Activated T-helper 1 cell treated with anti-CD3 and anti-CD28 coated beads, Interleukin-2, amount 50 U/mL, for 16 hours (primary cell): ENCODE measurements around the gene SEMA3C.

Experiments used
- DNase-seq, 2 donors: peaks; one replicate each; pipeline ENCODE4 v3.0.0-alpha.2; 2020; ENCODE audit warnings: low read depth in 1 of 2, low spot score in 1 of 2

Gene SEMA3C

DNA sequence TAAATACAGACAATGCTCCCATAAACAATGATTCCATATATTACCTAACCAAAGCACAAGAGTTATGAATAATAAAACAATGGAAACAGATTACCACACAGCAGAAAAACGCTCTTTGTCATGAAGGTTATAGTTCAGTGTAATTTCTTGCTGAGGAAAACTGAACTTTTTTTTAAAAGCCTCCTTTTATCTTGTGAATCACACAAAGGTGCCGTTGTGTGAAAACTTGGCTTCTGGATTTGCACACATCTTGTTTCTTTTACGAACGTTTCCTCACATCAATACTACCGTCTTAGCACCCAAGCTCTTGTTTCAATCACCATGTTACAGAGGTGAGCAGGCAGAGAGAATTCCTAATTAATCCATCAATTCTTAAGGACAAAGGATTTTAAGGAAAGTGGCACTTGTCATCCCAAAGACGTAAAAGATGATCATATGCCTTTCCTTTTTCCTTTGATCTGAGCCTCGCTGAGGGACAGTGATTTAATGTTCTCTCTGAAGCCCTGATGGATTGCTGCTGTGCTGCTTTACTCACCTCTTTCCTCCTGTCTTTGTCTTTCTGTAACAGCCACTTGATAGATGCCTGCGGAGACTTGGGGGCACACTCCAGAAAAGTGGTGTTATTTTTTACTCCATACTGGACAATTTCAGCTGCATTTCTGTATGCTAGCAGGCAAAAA, 170.3 kb downstream of the SEMA3C start:
- DNase-seq = no peak

DNA sequence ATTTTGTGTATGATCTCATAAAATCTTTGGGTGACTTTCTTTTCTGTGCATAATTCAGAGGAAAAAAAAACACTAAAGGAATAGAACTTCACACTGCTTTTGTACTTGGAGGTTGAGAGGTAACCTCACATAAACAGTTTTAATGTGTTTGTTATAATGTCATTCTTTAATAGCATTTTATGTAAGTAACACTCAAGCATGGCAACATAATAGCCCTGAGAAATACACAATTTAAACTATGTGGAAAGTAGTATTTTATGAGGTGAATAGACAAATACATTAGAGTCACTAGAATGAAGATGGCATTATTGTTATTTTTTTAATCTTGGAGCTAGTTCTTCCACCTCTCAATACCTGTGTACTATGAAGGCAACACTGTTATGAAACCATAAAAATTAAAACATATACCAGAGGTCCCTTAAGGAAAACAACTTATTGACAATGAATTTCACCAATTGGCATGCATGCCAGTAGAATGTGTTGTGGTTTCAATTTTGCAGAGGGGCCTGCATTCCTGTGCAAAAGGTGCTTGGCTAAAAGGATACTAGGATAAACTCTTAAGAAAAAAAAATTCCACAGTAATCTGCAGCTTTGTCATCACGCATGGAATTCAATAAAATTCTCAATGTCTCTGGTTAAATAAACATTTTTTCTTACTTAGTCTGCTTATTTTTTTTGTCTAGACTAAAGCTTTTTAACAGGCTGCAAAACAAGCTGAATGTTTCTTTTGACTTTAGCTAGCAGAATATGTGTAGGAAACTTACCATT, 177.9 kb downstream of the SEMA3C start:
- DNase-seq = no peak

DNA sequence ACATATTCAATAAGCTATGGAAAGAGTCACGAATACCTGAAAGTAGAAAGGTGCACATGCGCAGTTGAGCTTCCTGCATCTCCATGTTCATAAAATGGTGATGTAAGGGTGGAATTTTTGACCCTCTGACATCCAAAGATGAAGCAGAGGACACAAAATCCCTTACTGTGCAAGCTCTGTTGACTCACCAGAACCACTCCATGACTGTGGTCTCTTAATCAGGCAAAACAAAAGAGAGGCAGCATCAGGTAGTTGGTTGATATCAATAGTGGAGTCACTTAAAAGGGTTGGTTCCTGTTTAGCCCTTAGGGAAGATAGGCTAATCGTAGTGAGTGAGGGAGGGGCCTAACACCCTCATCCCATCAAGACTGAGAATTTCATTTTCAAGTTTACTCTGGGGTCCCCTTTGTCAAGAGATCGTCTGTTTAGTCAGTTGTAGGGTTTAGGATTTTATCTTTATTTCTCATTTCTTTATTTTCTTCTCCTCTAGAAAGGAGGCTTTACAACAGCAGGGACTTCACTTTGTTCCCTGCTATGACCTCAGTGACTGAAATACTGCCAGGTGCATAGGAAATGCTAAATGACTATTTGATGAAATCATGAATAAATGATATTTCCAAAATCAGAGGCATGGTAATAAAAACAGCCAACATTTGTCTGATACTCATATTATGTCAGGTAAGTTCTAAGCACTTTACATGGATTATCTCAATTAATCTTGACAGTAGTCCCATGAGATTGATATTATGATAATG, 182.3 kb downstream of the SEMA3C start:
- no peak for DNase-seq

DNA sequence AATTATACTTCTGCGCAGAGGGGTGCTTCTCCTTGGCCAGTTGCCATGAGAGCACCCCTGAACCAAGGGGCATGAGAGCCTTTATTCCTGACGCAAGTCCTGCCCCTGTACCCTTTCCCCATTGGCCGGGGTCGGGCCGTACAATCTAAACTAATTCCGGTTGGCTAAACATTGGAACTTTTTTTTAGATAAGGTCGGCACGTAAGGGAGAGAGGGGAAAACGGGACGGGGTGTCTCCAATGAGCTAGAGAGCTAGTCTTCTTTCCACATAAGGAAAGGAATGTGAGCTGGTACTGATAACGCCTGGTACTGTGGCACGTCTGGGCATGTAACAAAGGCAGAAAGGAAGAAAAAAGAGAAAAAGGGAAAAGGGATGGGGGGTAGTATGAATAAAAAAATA, 183.5 kb downstream of the SEMA3C start:
- no peak for DNase-seq

DNA sequence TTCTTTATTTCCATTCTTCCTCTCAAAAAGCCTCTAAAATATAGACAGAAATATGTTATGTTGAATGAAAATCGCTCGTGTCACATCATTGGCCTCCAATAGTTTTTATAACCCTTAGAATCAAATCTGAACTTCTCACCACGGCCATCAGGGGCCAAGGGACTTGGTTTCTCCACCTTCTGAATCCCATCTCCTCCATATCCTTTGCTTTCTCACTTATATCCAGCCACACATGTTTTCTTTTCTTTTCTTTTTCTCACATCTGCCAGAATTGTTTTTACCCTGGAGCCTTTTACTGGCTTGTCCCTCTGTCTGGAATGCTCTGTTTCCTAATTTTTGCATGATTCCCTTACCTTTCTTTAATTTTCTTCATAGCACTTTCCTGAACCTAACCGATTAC, 184.8 kb downstream of the SEMA3C start:
- no peak for DNase-seq

DNA sequence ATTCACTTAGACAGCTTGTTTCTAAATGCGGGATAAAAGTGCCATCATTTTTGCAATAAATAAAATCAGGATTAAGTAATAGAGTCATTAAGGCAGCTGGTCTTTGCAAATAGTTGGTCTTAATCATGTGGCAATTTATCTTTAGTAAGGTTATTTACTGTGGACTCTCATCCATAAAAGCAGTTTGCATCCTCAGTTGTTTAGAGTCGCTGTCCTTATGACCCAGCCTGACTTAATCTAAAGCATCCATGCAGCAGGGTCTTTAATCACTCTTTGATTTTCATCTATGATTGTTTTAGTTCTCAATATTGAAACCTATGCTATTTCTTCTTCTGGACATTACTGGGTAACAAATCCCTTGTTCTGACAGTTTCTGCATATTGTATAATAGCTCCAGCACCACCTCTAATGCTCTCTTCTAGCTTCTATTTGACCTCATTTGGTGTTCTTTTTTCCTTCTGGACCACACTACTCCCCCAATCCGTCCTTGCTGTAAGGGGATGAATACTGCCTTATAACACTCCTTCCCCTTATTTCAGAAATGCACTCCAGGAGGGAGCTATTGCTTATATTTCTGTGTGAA, 185.4 kb downstream of the SEMA3C start:
- no peak for DNase-seq

DNA sequence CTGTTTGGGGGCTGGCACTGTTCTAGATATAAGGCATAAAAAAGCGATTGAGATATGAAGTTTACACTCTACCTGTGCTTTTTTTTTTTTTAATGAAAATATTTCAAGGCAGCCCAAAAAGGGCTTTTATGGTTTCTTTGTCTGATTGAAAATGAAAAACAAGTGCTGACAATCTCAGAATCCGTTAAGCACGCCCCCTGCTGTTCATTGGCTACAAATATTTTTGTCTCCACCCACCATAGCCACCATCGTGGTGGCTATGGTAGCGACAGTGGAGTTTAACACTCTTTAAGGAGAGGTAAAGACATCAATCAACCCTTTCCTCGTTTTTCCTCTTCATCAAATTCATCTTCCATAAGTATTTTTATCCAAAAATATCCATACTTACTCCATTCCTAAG, 186.2 kb downstream of the SEMA3C start:
- DNase-seq = no peak

DNA sequence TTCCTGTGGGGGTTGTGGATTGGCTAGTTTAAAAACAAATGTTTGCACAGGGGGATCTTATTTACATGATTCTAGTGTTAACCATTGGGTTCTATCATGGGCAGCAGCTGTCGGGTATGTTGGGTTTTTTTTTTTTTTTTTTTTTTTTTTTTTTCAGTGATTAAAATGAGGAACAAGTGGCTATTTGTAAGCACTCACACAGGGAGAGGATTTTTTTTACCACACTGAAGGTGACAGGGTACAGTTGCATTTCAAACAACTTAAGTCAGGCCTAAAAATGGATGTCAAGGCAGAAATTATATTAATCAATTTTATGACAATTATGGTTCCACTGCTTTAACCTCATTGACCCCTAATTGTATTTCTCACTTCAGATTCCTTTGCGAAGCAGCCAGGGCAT, 187.6 kb downstream of the SEMA3C start:
- no peak for DNase-seq

DNA sequence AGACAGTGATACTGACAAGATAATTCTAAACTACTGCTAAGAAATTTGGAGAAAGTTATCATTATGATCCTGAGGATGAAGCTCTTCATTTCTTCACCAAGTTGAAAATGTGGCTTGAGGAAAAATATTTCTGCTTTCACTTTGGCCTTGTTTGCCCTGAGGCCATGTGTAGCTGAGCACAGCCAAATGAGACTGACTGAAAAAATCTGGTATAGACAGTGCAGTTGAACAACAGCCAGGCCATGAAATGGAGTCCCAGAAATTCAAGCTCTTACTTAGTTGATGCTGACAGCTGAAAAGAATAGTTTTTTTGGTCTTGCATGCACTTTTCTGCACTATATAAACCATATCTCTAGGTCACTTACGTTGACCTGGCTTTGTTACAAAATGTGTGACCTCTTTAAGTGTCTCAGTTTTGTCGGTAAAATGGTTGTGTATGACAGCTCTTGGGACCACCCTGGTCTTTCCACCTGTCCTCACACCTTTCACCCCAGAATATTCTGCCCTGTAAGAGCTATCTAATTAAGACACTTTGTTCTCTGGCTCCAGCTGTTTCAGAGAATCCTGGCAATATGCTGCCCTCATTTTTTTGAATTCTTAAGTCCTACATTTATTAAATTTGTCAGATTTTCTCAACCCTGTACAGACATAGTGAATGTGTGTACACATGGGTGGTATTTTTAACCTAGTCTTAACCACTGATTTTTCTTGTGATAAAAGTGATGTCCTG, 189.1 kb downstream of the SEMA3C start:
- no peak for DNase-seq

DNA sequence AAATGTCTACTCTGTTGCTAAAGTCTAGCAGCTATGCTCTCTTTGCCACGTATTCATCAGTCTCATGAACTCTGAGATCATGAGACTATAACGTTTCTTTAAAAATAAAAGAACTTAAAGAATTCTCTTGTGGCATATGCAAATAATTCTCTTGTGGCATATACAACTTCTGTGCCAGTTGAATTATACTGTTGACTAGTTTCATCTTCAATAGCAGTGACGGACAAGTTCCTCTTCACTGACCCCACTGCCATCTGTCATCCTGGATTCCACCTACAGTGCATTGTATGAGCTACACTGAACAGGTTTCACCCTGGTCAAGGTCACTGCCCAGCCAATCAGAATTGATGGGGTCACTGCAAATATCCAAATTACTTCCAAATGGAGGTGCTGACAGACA, 192.2 kb downstream of the SEMA3C start:
- no peak for DNase-seq

DNA sequence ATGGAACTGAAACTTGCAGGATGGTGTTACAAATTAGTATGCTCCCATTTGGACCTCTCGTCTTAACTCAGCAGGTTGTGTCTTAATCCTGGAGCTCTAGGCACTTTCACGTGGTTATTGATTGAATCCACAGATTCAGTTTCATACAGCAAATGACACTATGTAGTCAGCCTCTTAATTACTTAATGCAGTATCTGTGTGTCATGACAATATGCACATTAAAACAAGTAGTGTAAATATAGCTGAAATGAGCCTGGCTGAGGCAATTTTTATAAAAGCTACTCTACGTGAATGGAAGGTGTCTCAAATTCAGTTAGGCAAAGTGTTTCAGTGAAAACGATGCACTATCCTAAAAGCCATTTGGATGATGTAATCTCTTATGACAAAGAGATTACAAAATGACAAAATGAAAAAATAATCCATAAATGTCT, 193.7 kb downstream of the SEMA3C start:
- DNase-seq = no peak

DNA sequence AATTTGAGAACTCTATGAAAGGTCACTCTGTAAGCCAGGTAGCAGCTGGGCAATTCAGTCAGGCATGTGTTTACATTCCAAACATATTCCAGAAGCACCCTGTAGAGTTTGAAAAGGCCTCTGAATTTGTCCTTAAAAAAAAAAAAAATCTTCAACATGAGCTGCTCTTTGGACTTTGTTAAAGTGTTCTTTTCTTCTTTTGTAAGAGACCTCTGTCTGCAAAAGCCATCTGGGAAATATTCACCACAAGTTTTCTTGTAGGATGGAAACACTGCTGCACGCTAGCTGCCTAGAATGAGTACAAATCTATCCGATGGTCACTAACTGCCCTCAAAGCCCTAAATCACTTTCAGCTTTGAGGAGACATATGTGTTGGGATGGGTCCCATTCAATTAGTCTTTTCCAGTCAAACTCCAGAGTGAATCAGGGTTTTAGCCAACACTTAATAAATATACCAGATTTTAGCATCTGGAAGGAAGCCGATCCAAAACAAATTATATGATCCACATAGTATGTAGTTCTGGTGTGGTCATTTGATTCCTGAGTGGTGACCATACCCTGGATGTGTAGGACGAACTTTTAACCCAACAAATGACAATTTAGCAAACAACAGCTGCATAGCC, 194.5 kb downstream of the SEMA3C start:
- no peak for DNase-seq

DNA sequence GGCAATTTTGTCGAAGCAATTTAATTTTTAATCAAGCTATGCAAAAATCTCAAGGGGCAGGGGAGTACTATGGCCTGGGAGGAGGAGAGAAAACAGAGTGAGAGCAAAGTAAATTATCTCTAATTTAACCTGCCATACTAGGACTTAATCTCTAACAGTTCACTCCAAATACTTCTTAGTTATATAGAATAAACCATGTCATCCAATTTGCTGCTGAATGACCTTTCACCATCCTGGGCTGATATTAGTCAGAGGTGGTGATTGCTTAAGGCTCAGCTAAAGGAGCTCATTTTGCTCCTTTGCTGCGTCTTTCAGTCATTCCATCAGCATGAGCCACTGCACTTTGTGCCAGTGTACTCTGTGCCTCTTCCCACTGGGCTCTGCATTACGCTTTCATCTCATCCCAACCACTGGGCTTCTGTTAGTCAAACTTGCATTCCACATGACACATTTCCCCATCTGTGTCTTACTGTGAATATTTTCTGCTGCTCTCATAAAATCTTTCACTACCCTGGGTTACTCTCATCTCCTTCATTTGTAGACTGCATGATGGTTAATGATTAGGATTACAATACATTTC, 196.1 kb downstream of the SEMA3C start:
- no peak for DNase-seq

DNA sequence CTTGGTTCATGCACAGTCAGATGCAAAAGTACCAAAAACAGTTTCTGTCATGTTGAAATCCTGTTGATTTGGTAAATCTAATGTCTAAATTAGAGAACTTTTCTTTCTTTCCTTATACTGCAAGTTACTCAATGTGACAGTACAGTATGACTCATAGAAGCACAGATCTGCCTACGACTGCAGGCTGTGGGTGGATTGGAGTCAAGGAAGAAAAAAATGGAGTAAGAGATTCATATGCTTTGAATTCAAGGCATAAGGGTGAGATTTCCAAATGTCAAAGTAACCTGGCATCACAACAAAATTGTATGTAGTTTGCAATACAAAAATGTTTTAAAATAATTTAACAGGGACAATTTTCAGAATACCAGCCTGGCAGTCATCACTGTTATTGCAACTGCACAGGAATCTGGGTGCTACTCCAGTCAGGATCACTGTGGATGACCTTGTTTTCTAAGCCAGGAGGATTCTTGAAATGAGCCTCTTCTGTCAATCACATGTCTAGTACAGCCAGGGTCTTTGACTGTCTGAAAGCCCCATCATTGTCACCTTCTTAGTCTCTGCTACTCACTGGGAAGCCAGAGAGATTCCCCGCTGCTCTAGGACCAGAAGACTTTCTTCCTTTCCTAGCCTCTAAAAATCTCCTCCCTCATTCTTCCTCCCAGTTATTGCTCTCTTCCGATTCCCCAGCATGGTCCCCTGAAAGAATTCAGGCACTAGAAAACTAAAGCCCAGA, 196.8 kb downstream of the SEMA3C start:
- DNase-seq = no peak

DNA sequence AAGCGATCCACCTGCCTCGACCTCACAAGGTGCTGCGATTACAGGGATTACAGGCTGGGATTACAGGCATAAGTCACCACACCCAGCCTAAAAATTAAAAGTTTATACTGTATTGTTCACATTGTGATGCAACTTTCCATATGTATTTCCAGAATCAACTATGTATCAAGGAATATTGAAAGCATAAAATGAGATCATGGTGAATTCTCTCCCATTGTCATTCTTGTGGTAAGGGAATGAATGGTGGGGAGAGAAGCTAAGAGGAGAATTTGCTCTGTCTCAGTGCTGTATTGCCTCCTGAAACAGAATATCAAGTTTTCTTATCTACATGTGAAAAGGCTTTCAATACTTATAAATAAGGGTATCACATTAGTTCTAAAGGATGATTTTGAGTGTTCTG, 198.7 kb downstream of the SEMA3C start:
- no peak for DNase-seq

DNA sequence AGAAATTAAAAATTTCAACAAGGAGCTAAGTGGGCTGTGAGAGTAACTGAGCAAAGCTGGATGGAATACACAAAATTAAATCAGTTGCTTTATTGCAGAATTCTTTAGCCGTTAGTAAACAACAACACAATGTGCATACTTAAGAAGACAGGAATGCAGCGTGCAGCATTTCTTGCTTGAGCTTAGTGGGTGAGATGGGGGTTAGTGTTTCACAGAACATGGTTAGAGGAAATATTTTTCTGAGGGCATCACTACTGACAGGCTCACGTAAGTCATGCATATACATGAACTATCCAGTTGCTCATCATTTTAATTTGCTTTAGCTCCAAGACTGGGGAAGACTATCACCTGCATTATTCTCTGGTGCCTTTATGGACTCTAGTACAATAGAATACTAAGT, 199.6 kb downstream of the SEMA3C start:
- no peak for DNase-seq

DNA sequence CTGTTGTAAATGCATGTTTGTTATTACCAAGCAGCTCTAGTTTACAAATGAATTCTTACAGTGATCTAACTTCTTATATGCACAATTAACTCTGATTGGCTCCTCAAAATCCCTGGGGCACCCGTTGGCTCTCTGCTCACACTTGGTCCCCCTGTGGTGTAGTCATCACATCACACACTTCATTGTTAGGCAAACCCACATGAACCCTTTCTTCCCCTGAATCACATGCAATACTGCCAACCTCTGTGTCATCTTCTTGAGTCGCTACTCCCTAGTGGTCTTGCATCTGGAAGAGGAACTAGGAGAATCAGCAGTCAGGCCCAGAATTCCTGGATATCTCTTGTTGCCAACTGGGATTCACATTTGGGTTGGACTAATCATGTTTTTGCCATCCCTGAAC, 207.3 kb downstream of the SEMA3C start:
- no peak for DNase-seq

DNA sequence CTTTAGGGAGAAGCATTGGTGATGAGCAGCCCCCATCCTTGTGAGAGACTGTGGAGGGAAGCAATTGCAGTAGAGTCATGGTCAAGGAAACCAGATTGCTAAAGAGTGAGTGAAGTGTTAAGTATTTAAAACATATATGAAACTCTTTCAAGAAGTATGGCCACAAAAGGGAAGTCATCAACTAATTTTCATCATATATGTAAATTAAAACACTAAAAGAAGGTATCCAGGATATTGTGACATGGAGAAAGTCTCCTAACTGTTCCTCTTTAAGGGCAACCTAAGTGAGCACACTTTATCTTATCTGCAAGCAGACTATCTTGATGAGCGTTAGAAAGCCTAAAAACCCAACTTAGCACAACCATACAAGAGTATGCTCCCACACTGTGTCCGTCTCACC, 210.7 kb downstream of the SEMA3C start:
- DNase-seq = no peak

DNA sequence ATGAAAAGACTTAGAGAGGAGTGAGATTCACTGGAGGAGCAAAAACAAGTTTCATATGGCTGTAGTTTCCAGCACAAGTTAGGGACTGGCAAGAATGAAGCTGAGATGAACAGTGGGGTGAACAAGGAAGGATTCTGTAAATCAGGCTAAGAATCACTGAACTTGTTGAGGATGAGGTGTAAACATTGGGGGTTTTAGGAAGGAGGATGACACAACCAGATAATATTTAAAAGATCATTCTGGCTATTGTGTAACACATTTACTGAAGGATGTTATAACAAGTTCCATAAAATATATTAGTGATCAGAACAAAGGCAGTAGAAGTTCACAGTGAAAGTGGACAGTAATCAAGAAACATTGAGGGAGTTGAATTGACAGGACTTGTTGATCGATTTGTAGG, 211.5 kb downstream of the SEMA3C start:
- DNase-seq = no peak
